ENCODE measurements around the gene LELP1. TPM values are rescaled to one million over a fixed set of nuclear protein-coding genes. Genes with fewer than 3 reads are reported as not detected.
"Not testable (repeated sequence)": the region's sequence is repeated elsewhere in the genome, so short reads cannot be mapped to it uniquely, and the experiment has no call there.

The LELP1 gene
- not detected for total RNA-seq

DNA sequence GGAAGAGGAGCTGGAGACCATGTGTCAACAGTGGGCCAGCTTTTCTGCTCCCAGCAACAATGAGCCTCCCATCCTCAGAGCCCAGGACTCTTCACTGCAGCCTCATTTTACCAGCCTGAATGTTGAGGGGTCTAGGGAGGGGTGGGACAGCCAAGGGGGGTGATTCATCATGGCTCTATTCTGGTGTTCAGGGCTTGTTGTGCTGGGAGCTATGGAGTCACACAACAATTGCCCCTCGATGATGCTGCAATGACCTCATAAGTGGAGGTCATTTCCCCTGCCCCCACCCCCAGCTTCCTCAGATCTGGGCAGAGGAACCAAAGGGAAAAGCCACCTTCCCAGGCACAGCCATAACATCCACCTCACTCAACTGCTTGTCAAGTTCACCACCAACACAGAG lies at the start of gene LELP1:
LELP1 (plus strand) TSS at position 301 of the 400 bp plus-strand sequence. CDS start 1,278 bp downstream, outside the sequence.
- no peak for ATAC-seq
- no peaks in the 10 kb centered on the region for H3K9me3 Mint-ChIP-seq
- peak within 1 kb of the TSS in 1 of 2 donors; percentile 15 for H3K27ac Mint-ChIP-seq
- no peaks in the 10 kb centered on the region for H3K36me3 Mint-ChIP-seq
- DNase-seq (ENCODE audit: low spot score in 2 of 2) = no peak

DNA sequence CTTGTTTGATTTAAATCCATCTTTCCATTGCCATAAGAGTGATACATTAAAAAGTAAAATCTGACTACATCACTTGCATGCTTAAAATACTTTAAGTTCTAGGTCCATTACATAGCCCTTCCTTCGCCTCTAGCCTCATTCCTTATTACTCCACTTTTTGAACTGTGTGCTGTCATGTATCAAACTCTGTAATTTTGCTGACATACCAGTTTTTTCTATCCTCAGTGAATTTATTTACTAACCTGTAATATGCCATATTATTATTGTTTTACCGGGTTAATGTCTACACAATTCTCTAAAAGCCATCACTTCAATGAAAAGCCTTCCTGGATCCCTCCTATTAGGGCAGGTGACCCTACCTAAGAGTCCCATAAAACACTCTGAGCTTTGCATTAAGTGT lies 47.7 kb upstream of the LELP1 start:
- Mint-ChIP-seq H3K36me3 (no peaks in the 10 kb centered on the region), H3K9me3 (peaks cover 6 to 7% of the 10 kb centered on the region in 2 donors), H3K27ac (no peak overlapping the region)
- DNase-seq (ENCODE audit: low spot score in 2 of 2) = no peak
- no peak for ATAC-seq

DNA sequence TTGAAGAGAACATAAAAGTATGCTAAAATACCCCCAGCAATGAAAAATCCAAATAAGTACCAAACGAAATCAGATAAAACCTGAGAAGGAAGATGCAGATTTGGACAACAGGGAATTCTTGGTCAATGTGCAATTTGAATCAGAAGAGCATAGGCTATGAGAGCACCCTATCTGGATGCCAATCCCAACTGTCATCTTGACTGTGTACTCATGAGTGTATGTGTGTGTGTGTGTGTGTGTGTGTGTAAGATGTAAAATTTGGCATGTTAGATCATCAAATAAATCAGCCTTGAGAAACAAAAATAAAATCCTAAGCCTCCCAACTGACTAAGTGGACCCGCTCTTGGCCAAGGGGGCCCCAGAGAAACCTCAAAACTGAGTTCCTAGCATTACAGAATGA lies 34.5 kb upstream of the LELP1 start:
- ATAC-seq = no peak
- Mint-ChIP-seq H3K27ac (no peak overlapping the region), H3K36me3 (no peaks in the 10 kb centered on the region), H3K9me3 (no peaks in the 10 kb centered on the region)
- DNase-seq (ENCODE audit: low spot score in 2 of 2) = no peak

DNA sequence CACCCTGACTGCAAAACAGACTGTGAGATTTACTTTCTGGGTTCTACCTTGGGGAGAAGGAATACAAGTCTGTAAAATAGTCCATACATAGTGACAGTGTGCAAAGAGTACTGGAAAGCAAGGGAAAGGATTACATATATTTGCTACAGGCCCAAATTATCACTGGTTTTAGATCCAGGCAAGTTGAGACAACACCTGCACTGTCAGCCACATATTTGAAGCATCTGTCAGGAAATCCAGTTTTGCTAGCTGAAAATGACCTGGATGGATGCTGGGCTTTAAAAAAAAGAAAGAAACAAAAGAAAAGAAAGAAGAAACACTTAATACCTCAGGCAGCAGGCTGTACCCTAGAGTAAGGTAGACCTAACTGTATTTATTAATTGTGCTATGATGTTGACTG lies 28.6 kb upstream of the LELP1 start:
- H3K36me3 Mint-ChIP-seq = no peaks in the 10 kb centered on the region
- ATAC-seq = no peak

DNA sequence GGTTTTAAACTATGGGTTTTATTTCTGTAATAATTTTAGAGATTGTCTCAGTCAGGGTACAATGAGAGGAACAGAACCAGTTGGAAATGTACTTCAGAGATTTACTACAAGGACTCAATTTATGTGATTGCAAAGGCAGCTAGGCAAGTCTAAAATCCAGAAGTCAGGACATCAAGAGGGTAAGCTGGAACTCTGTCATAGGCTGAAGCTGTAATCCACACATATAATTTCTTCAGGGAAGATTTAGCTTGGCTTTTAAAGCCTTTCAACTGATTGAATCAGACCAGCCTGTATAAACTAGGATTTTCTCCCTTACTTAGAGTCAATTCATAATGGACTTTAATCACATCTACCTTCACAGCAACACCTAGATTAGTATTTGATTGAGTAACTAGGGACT lies 24.3 kb upstream of the LELP1 start:
- Mint-ChIP-seq H3K27ac (no peak overlapping the region), H3K9me3 (no peaks in the 10 kb centered on the region), H3K36me3 (no peaks in the 10 kb centered on the region)
- DNase-seq (ENCODE audit: low spot score in 2 of 2) (no peak), ATAC-seq (no peak)

More for the DNA sequence above, 28.6 kb upstream of the LELP1 start:
- no peak for DNase-seq (ENCODE audit: low spot score in 2 of 2)
- H3K27ac Mint-ChIP-seq = no peak overlapping the region
- H3K9me3 Mint-ChIP-seq = no peaks in the 10 kb centered on the region

DNA sequence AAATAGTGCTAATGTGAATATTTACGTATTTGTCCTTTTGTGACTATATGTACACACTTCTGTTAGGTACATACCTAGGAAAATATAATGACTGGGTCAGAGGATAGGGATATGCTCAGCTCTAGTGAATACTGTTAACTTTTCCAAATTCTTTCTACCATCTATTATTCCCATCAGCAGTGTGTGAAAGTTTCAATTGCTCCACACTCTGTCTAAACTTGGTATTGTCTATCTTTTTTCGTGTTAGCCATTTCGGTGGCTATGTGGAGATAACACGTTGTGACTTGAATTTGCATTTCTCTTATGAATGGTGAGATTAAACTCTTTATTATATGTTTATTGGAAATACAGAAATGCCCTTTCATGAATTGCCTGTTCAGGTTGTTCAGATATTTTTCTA lies 22.7 kb upstream of the LELP1 start:
- no peak overlapping the region for H3K27ac Mint-ChIP-seq
- ATAC-seq (no peak), DNase-seq (ENCODE audit: low spot score in 2 of 2) (no peak)
- H3K36me3 Mint-ChIP-seq = peaks cover 1 to 4% of the 10 kb centered on the region in 2 donors
- H3K9me3 Mint-ChIP-seq = peaks cover 3% of the 10 kb centered on the region in 2 donors

DNA sequence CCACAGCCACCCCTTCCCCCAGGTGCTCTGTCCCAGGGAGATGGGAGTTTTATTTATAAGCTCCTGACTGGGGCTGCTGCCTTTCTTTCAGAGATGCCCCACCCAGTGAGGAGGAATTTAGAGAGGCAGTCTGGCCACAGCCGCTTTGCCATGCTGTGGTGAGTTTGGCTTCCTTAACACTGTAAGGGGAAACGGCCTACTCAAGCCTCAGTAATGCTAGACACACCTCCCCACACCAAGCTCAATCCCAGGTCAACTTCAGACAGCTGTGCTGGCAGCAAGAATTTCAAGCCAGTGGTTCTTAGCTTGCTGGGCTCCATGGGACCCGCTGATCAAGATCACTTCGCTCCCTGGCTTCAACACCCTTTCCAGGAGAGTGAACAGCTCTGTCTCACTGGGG lies 14.9 kb upstream of the LELP1 start:
- not testable (repeated sequence) for DNase-seq (ENCODE audit: low spot score in 2 of 2); ATAC-seq; H3K27ac Mint-ChIP-seq
- Mint-ChIP-seq H3K36me3 (peaks cover 18 to 22% of the 10 kb centered on the region in 2 donors), H3K9me3 (peaks cover 12 to 14% of the 10 kb centered on the region in 2 donors)

DNA sequence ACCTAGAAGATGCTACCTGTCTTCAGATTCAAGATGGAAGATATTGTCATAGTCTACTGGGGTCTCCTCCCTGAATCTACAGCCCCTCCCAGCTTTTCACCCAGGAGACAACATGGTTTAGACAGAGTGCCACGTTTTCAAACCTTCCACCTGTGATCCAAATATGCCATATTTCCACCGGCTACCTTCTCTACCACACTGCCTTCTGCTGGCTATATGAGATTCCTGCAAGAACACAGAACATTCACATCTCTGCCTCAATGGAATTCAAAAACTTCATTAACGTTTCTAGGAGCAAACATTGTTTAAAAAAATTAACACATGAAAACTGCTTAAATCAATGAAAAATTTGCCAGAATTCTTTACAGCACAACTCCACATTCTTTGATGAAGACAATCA lies 12.9 kb upstream of the LELP1 start:
- Mint-ChIP-seq H3K27ac (no peak overlapping the region), H3K9me3 (peaks cover 10 to 13% of the 10 kb centered on the region in 2 donors)
- no peak for ATAC-seq

DNA sequence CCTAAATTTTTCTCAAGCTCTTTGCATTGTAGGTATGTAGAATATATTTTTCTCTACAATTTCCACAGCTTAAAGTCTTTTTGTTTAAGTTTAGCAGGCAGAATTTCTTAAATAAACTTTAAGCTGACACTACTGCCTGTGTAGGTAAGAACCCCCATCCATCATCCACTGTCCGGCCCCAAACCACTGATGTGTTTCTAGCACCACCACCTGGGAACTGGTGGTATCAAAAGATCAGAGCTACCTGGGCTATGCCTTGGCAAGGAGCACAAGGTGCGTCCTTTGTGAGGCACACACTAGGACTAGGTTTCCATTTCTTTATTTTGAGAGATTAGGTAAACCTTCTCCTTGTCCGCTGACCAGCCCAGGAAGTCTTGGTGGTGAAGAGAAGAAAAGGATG lies 10.5 kb upstream of the LELP1 start:
- H3K9me3 Mint-ChIP-seq = no peaks in the 10 kb centered on the region
- peaks cover 0 to 2% of the 10 kb centered on the region in 2 donors for H3K36me3 Mint-ChIP-seq
- no peak for ATAC-seq
- no peak overlapping the region for H3K27ac Mint-ChIP-seq
- DNase-seq (ENCODE audit: low spot score in 2 of 2) = no peak

More for the DNA sequence above, 12.9 kb upstream of the LELP1 start:
- no peak for DNase-seq (ENCODE audit: low spot score in 2 of 2)
- H3K36me3 Mint-ChIP-seq = peaks cover 16 to 22% of the 10 kb centered on the region in 2 donors

DNA sequence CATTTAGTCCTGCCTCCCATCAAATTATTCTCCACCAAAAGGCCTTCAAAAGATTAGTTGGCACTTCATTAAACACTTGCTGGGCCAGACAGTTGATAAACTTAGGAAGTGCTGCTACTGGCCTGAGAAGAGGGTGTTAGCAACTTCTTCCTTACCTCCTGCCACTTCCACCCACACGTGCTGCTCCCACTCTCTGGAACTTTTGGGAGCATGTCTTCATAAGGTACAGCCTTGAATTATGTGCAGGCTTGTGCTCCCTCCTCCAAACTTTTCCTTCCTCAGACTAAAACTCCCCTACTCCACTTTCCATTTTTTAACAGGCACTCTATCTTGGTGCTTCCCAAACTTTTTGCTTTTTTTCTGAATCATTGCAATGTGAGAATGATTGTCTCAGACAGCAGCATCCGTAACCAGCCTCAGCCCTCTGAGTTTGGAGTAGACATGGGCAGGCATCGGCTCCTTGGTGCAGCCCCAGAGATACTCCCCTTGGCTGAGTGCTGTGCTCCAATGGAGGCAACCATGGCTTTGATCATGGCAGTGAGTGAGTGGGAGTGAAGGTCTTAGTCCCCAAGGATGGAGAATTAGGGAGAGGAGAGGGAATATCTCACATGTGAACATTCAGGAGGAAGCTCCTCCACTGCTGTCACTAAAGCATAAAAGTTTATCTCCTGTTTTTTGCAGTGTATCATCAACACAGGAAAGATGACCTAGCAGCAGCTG lies 8.7 kb upstream of the LELP1 start:
- DNase-seq (ENCODE audit: low spot score in 2 of 2) = no peak
- ATAC-seq = no peak
- Mint-ChIP-seq H3K27ac (no peak overlapping the region), H3K9me3 (no peaks in the 10 kb centered on the region), H3K36me3 (no peaks in the 10 kb centered on the region)

DNA sequence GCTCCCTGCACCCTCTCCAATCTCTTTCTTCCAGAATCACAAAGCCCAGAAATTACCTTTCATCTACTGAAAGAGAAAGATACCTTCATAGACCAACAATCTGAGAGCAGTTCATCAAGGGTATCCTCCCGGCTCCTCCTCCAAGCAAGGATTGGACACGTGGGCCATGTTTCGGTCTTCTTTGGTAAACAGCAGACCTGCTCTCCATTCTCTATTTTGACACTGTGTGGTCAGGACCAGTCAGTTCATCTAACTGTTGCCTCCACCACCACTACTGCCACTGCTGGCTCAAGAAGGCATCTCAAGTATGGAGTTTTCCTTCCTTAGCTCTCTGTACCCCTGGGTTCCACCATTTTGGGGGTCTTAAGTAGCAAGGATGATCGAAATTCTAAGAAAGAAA lies 8.0 kb upstream of the LELP1 start:
- DNase-seq (ENCODE audit: low spot score in 2 of 2) (no peak), ATAC-seq (no peak)
- H3K36me3 Mint-ChIP-seq = no peaks in the 10 kb centered on the region
- no peak overlapping the region for H3K27ac Mint-ChIP-seq
- H3K9me3 Mint-ChIP-seq = no peaks in the 10 kb centered on the region

DNA sequence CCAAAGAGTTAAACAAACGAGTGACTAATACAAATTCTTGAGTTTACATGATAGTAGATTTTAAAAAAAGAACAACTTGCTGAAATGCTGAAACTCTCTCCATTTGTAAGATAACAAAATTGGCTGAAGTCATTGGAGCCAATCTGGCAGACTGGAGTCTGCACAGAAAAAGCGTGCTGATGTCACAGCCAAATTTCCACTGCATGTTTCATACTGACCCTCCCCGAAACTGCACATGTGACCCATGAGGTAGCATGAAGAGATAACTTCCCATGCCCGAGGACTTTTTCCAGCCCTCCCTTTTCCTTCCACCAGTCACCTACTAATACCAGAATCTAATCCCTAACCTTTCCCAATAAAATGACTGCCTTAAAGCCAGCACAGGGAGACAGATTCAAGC lies 1.2 kb upstream of the LELP1 start:
- Mint-ChIP-seq H3K9me3 (no peaks in the 10 kb centered on the region), H3K36me3 (no peaks in the 10 kb centered on the region)
- ATAC-seq = no peak

DNA sequence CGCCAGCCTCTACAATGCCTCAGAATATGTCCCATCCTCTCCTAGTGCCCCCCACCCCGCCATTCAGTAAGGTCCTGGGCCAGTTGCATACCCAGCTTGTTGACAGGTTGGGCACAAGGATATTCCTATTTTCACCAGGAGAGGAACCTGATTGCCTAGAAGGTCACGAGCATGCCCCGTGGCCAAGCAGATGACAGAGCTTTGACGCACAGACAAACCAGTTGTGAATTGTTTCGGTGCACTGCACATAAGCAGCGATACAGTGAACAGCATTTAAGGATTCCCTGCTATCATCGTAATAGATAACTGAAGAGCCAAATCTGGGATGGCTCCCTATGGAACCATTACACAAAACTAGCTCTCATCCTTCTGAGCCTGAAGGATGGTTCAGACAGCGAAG lies 3.4 kb downstream of the LELP1 start:
- ATAC-seq = no peak
- Mint-ChIP-seq H3K27ac (no peak overlapping the region), H3K36me3 (no peaks in the 10 kb centered on the region), H3K9me3 (no peaks in the 10 kb centered on the region)
- no peak for DNase-seq (ENCODE audit: low spot score in 2 of 2)

More for the DNA sequence above, 1.2 kb upstream of the LELP1 start:
- DNase-seq (ENCODE audit: low spot score in 2 of 2) = no peak
- H3K27ac Mint-ChIP-seq = no peak overlapping the region

DNA sequence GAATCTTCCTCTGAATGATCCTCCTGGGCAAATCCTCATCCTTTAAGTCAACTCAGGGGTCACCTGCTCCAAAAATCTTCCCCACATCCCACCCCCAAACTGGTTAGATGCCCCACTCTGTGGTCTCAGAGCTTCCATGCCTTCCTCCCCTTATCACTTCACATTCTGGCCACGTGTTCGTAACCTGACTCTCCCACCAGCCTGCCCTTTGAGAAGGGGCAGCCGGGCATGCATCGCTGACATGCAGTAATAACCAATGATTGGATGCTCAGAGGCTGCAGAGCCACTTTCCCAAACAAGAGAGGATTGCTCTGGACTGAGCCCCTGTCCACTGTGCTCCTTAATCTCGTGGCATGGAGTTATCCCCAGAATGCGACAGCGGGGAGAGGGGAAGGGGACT lies 7.0 kb downstream of the LELP1 start:
- DNase-seq (ENCODE audit: low spot score in 2 of 2) (no peak), ATAC-seq (no peak)
- Mint-ChIP-seq H3K27ac (no peak overlapping the region), H3K36me3 (no peaks in the 10 kb centered on the region), H3K9me3 (no peaks in the 10 kb centered on the region)

DNA sequence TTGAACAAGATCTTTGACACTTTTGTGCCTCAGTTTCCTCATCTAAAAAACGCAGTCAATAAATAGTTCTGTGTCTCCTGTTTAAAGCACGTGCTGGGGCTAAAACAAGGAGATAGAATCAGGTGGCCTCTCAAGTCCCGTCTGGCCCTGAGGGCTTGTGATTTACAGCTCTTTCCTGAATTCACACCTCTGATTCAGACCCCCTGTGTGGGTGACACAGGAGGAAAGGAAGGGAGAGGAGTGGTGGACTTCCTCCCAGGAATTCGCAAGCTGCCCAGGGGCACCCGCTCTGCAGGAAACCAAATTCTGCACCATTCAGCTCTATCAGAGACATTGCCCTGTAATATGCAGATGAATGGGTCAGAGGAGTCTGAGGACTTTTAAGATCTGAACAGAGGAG lies 9.0 kb downstream of the LELP1 start:
- Mint-ChIP-seq H3K36me3 (no peaks in the 10 kb centered on the region), H3K27ac (no peak overlapping the region), H3K9me3 (no peaks in the 10 kb centered on the region)
- ATAC-seq (no peak), DNase-seq (ENCODE audit: low spot score in 2 of 2) (no peak)

DNA sequence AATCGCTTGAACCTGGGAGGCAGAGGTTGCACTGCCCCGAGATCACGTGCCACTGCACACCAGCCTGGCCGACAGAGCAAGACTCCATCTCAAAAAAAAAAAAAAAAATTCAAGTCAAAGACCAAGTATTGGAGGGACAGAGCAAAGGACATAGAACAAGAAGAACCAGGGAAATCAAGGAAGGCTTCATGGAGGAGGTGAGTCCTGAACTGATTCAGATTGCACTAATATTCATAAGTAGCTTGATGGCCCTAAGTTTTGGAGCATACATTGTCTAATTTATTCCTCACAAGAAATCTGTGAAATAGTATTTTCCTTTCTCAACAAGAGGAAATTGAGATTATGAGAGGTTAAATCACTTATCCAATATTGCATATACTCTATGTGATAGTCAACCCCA lies 10.3 kb downstream of the LELP1 start:
- ATAC-seq (no peak), DNase-seq (ENCODE audit: low spot score in 2 of 2) (no peak)
- H3K9me3 Mint-ChIP-seq = no peaks in the 10 kb centered on the region
- H3K36me3 Mint-ChIP-seq = no peaks in the 10 kb centered on the region
- H3K27ac Mint-ChIP-seq = no peak overlapping the region

DNA sequence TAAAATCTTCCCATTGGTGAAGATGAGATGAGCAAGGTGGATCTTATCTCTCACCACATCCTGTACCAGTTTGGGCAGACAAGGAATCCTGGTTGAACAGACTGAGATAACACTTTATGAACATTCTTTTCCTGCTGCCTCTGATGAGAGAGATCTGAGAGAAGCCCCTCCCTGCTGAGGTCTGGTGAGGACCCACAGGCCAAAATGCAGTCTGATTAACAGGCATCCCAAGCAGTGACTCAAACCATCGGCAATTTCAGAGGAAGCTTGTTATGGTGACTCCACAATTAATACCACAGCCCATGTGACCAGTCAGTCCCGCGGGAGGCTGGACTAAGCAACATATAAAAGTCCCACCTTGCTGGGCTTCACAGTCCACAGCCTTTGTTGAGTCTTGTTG lies 14.0 kb downstream of the LELP1 start, which contains the start of gene PRR9:
PRR9 (plus strand) TSS at position 373 of the 400 bp plus-strand sequence. CDS start 561 bp downstream, outside the sequence.
- no peak for DNase-seq (ENCODE audit: low spot score in 2 of 2)
- Mint-ChIP-seq H3K27ac (no peak within 1 kb of the TSS), H3K36me3 (no peaks in the 10 kb centered on the region), H3K9me3 (no peaks in the 10 kb centered on the region)
- ATAC-seq = peak in 1 of 2 donors; percentile 39

DNA sequence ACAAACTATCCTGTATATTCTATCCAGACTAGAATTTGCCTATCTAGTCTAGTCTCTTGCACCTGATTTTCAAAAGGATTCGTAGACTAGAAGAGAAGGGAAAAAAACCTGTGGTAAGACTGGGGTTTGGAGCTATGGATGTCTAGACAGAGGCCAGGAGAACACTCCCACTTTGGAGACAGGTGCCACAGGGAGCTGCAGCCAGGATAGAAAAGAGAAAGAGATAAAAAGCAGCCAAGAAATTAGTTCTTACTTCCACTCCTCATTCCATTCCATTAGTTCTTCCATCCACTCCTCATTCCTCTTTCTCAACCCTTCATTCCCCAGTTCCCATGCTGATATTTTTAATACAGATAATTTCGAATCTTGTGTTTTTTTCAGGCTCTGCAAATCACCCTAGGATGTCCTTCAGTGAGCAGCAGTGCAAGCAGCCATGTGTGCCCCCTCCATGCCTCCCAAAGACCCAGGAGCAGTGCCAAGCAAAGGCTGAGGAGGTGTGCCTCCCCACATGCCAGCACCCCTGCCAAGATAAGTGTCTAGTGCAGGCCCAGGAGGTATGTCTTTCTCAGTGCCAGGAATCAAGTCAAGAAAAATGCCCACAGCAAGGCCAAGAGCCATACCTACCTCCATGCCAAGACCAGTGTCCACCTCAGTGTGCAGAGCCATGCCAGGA lies 14.7 kb downstream of the LELP1 start:
- ATAC-seq (no peak), DNase-seq (ENCODE audit: low spot score in 2 of 2) (no peak)
- Mint-ChIP-seq H3K9me3 (no peaks in the 10 kb centered on the region), H3K27ac (no peak overlapping the region), H3K36me3 (no peaks in the 10 kb centered on the region)

Data from activated naive CD4-positive, alpha-beta T cell treated with anti-CD3 and anti-CD28 coated beads, Interleukin-2, amount 50 U/mL, for 72 hours (primary cell).